GM12874 (cell line): ENCODE measurements around the gene GTF2IRD1.

Source experiments
- CTCF ChIP-seq: IDR thresholded peaks from 2 replicates; pipeline ENCODE4 v1.5.1; 2011; ENCODE audit warnings: low read depth, mild to moderate bottlenecking, control low read depth, low read length, moderate library complexity; ENCODE audit not compliant: insufficient read depth

Gene GTF2IRD1

GRCh38 chr7:74623135-74623534, 169.4 kb downstream of the GTF2IRD1 start:
- no peak for TF ChIP-seq CTCF

DNA sequence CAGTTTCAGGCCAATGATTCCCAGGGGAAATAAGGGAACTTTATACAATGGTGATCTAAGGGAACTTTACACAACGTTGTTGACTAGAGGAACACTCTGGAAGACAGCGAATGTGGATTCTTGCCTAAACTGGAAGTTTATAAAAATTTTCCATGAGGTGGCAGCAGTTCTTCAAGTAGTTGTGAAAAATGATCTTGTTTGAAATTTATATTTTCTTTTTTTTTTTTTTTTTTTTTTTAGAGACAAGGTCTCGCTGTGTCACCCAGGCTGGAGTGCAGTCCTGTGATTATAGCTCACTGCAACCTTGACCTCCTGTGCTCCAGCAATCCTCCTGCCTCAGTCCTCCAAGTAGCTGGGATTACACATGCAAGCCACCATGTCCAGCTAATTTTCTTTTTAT, 171.7 kb downstream of the GTF2IRD1 start:
- TF ChIP-seq CTCF = no peak

DNA sequence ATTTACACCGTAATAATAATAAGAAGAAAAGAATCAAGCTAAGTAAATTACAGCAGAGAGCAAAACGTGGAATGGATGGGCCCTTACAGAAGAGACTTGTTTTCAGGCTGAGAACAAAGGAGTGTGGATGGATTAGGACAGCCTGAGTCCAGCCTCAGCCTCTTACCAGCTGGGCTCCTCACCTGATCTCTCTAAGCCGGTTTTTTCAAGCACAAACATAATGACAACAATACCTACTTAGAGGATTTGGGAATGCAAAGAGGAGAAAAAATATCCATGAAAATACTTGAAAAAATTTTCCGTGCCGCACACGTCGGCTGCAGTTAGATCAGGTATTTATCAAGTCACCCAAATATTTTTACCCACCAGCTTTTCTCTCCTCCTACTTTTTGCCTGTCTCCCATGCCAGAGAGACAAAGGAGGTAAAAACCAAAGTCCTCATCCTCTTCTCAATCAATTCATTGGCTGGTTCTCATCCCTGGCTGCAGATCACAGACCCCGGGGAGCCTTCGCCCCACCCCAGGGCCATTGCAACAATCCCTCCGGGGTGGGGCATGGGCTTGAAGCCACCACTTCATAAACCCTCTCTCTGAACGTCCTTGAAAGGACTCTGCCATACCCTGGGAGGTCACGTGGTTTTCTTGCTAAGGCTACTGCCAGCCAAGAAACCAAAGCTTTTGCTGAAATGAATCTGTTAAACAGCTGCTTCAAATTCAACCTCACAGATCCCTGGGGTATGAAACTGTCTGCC, 174.1 kb downstream of the GTF2IRD1 start:
- no peak for TF ChIP-seq CTCF

GRCh38 chr7:74632505-74632904, 178.8 kb downstream of the GTF2IRD1 start:
- TF ChIP-seq CTCF = no peak

DNA sequence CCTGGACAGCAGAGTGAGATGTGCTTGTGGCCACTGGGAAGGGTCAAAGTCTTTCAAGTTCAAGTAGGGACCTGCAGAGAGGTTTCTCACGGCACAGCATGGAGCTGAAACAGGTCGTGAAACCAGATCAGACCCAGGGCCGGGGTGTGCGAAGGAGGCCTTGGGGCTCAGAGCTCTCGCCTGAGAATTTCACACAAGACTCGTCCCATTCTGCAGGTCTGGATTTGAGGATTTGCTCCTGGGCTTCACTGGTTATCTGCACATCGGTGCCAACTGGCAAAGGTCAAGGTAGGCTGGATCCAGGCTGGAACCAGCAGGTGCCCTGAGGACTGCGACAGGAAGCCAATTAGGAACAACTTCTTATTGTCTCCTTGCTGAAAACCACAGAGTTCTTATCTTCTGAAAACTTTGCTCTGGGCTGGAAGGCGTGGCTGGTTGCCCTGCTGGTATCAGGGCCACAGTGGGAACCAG, 179.8 kb downstream of the GTF2IRD1 start:
- no peak for TF ChIP-seq CTCF

DNA sequence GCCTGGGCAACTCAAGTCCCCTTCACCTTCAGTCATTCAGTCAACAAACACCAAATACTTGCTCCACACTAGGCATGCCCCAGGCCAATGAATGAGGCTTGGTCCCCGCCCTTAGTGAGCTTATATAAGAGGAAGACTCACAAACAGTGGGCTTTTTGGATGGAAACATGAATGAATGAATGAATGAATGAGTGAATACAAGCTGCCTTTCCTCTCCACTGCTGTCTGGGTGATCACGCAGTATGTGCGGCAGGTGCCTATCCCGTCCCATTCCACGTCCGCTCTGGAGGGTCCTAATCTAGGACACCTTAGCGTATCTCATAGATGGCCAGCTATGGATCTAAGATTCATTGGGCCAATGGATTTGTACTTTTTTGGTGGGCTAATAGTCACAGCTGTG, 184.0 kb downstream of the GTF2IRD1 start:
- TF ChIP-seq CTCF = no peak
